Measurements from ENCODE around the gene PSMB1.

GRCh38 chr6:170533792-170534191, 19.3 kb downstream of the PSMB1 start:
- TF ChIP-seq CTCF (IDR thresholded peaks at IDR 0.05) (no peak), POLR2AphosphoS5 (IDR thresholded peaks at IDR 0.05) (no peak), POLR2A (IDR thresholded peaks at IDR 0.05) (no peak)
